SK-N-SH (cell line): ENCODE measurements around the gene ZAP70. TPM values are rescaled to one million over a fixed set of nuclear protein-coding genes. Genes with fewer than 3 reads are reported as not detected.

ENCODE experiments used
- CTCF ChIA-PET: fragments of 300-600, 350-600 bp; formaldehyde crosslinking; extraction: SDS; loops from one replicate; lab custom pipeline; 2021; lab: Yijun Ruan, JAX
- POLR2A ChIA-PET: fragments of 350-600 bp; sonication (Branson Sonifier 250); formaldehyde crosslinking; extraction: SDS; loops from one replicate; lab custom pipeline; 2020; ENCODE audit warnings: antibody characterized with exemption, inconsistent platforms; lab: Yijun Ruan, JAX
- DNase-seq: peaks from one replicate; pipeline ENCODE4 v3.0.0; 2012
- H2AFZ ChIP-seq: fragments of 200-600 bp; sonication (generic); 2 replicates; pipeline ENCODE4 v1.8.1; 2016; ENCODE audit warnings: antibody characterized with exemption, mild to moderate bottlenecking, low read depth
- H3F3A ChIP-seq: fragments of 200-600 bp; sonication (generic); replicated peaks from 2 replicates; pipeline ENCODE3; 2016; ENCODE audit warnings: antibody characterized with exemption, mild to moderate bottlenecking; ENCODE audit not compliant: insufficient read depth
- H3K27ac ChIP-seq, 2 experiments: fragments of 200-500 bp in 1 of 2; fragments of 200-600 bp in 1 of 2; sonication (Bioruptor generic) in 1 of 2; sonication (generic), shearing (Covaris generic) in 1 of 2; 2 replicates each; pipeline versions ENCODE4 v1.5.1 to v1.6.1; 2014 to 2016; ENCODE audit warnings: low read depth in 2 of 2, inconsistent platforms in 1 of 2, low read length in 1 of 2, mild to moderate bottlenecking in 1 of 2, mixed read lengths in 1 of 2
- H3K27me3 ChIP-seq: fragments of 200-600 bp; sonication (generic), shearing (Covaris generic); 2 replicates; pipeline ENCODE4 v1.6.1; 2016; ENCODE audit warnings: mixed run types; ENCODE audit not compliant: insufficient read depth
- H3K36me3 ChIP-seq, 2 experiments: fragments of 200-500 bp in 1 of 2; fragments of 200-600 bp in 1 of 2; sonication (Bioruptor generic) in 1 of 2; sonication (generic) in 1 of 2; replicated peaks in 1 of 2; 2 replicates each; pipeline versions ENCODE3 to v1.5.1; 2014 to 2016; ENCODE audit warnings: low read length in 1 of 2, mild to moderate bottlenecking in 1 of 2; ENCODE audit not compliant: insufficient read depth in 2 of 2, control insufficient read depth in 1 of 2
- H3K4me1 ChIP-seq, 2 experiments: fragments of 200-500 bp in 1 of 2; fragments of 200-600 bp in 1 of 2; sonication (Bioruptor generic) in 1 of 2; sonication (generic), shearing (Covaris generic) in 1 of 2; 2 replicates each; pipeline versions ENCODE4 v1.5.1 to v1.6.1; 2014 to 2016; ENCODE audit warnings: low read depth in 1 of 2, low read length in 1 of 2, mixed run types in 1 of 2; ENCODE audit not compliant: insufficient read depth in 2 of 2, control insufficient read depth in 1 of 2
- H3K4me2 ChIP-seq: fragments of 200-600 bp; sonication (generic), shearing (Covaris generic); 2 replicates; pipeline ENCODE4 v1.6.1; 2017; ENCODE audit warnings: mixed run types
- H3K4me3 ChIP-seq, 2 experiments: fragments of 200-500 bp in 1 of 2; fragments of 200-600 bp in 1 of 2; sonication (Bioruptor generic) in 1 of 2; sonication (generic), shearing (Covaris generic) in 1 of 2; 2 replicates each; pipeline versions ENCODE4 v1.5.1 to v1.8.1; 2014 to 2016; ENCODE audit warnings: low read depth in 2 of 2, inconsistent platforms in 1 of 2, low read length in 1 of 2, mild to moderate bottlenecking in 1 of 2, mixed read lengths in 1 of 2, moderate library complexity in 1 of 2
- H3K79me2 ChIP-seq: fragments of 200-600 bp; sonication (generic); 2 replicates; pipeline ENCODE4 v1.8.1; 2017; ENCODE audit warnings: mild to moderate bottlenecking; ENCODE audit not compliant: insufficient read depth
- H3K9ac ChIP-seq: fragments of 200-600 bp; sonication (generic); 2 replicates; pipeline ENCODE4 v1.6.1; 2017; ENCODE audit warnings: mixed run types
- H3K9me2 ChIP-seq: fragments of 200-600 bp; sonication (generic); 2 replicates; pipeline ENCODE4 v1.6.1; 2017; ENCODE audit warnings: mixed run types
- H3K9me3 ChIP-seq: fragments of 200-600 bp; sonication (generic); 2 replicates; pipeline ENCODE4 v1.6.1; 2017; ENCODE audit warnings: mixed run types, mild to moderate bottlenecking, moderate library complexity
- H4K20me1 ChIP-seq: fragments of 200-600 bp; sonication (generic); 2 replicates; pipeline ENCODE4 v1.6.1; 2017; ENCODE audit warnings: mild to moderate bottlenecking, mixed run types; ENCODE audit not compliant: insufficient read depth
- CHD2 ChIP-seq: fragments of 150-350 bp; IDR thresholded peaks from 2 replicates; pipeline ENCODE4 v1.6.1; 2018; ENCODE audit warnings: low read length; ENCODE audit not compliant: partially characterized antibody
- EZH2phosphoT487 ChIP-seq: fragments of 200-600 bp; sonication (generic); IDR thresholded peaks from 2 replicates; pipeline ENCODE4 v1.6.1; 2017; ENCODE audit warnings: low read depth, mixed run types, mild to moderate bottlenecking, antibody characterized with exemption, moderate library complexity, borderline replicate concordance
- JUND ChIP-seq: IDR thresholded peaks from 2 replicates; pipeline ENCODE4 v1.4.0; 2012
- MXI1 ChIP-seq: IDR thresholded peaks from 2 replicates; pipeline ENCODE4 v1.6.1; 2012; ENCODE audit warnings: mild to moderate bottlenecking, low read depth, low read length, improper control_type of control experiment
- NRF1 ChIP-seq: IDR thresholded peaks from 2 replicates; pipeline ENCODE4 v1.6.1; 2012; ENCODE audit warnings: low read depth, mild to moderate bottlenecking, low read length
- POLR2AphosphoS5 ChIP-seq: IDR thresholded peaks from 2 replicates; pipeline ENCODE4 v1.6.1; 2012; ENCODE audit warnings: low read depth, low read length
- RAD21 ChIP-seq: IDR thresholded peaks from 2 replicates; pipeline ENCODE4 v1.6.1; 2012; ENCODE audit warnings: mild to moderate bottlenecking, low read length
- RFX5 ChIP-seq: IDR thresholded peaks from 2 replicates; pipeline ENCODE4 v1.6.1; 2012; ENCODE audit warnings: mild to moderate bottlenecking, improper control_type of control experiment, low read length
- RXRA ChIP-seq: IDR thresholded peaks from 2 replicates; pipeline ENCODE4 v1.4.0; 2012; ENCODE audit warnings: low read depth, mild to moderate bottlenecking, borderline replicate concordance
- SIN3A ChIP-seq: IDR thresholded peaks from 2 replicates; pipeline ENCODE4 v1.6.1; 2012; ENCODE audit warnings: low read depth, mild to moderate bottlenecking, low read length, moderate library complexity, borderline replicate concordance
- SMC3 ChIP-seq: IDR thresholded peaks from 2 replicates; pipeline ENCODE4 v1.6.1; 2012; ENCODE audit warnings: low read depth, low read length, improper control_type of control experiment
- TAF1 ChIP-seq: IDR thresholded peaks from 2 replicates; pipeline ENCODE4 v1.6.1; 2012; ENCODE audit warnings: low read depth, mild to moderate bottlenecking, low read length, moderate library complexity, borderline replicate concordance
- TCF12 ChIP-seq: IDR thresholded peaks from 2 replicates; pipeline ENCODE4 v1.4.0; 2012
- YY1 ChIP-seq: IDR thresholded peaks from 2 replicates; pipeline ENCODE4 v1.4.0; 2012; ENCODE audit warnings: low read depth, mild to moderate bottlenecking
- WGBS: methylation state at CpG from one replicate; pipeline ENCODE4 v1.1.6; 2017; ENCODE audit warnings: low lambda C conversion rate; 5-methylcytosine and 5-hydroxymethylcytosine counted together
- polyA plus RNA-seq, 3 experiments: library from polyadenylated mRNA; depleted of rRNA; stranded (reverse); fragments of >200 nt; gene quantifications; 2 replicates each; pipeline ENCODE4 v1.2.3, GENCODE V29; 2012
- TF ChIP-seq, protein P1 (sequence below): IDR thresholded peaks from 2 replicates; pipeline ENCODE4 v1.4.0; 2012; ENCODE audit warnings: low read depth
- TF ChIP-seq, protein P2 (sequence below): fragments of 200-600 bp; sonication (generic); IDR thresholded peaks from 2 replicates; pipeline ENCODE4 v1.6.1; 2017; ENCODE audit warnings: antibody characterized with exemption, mild to moderate bottlenecking, moderate library complexity
- TF ChIP-seq, protein P3 (sequence below): IDR thresholded peaks from 2 replicates; pipeline ENCODE4 v1.6.1; 2012; ENCODE audit warnings: mild to moderate bottlenecking, low read depth, low read length, moderate library complexity
- TF ChIP-seq, protein P4 (sequence below): IDR thresholded peaks from 2 replicates; pipeline ENCODE4; 2012

ZAP70 gene
- polyA plus RNA-seq, 1 of the 3 experiments (the other 2 are of a cell fraction): 0.05 TPM

DNA sequence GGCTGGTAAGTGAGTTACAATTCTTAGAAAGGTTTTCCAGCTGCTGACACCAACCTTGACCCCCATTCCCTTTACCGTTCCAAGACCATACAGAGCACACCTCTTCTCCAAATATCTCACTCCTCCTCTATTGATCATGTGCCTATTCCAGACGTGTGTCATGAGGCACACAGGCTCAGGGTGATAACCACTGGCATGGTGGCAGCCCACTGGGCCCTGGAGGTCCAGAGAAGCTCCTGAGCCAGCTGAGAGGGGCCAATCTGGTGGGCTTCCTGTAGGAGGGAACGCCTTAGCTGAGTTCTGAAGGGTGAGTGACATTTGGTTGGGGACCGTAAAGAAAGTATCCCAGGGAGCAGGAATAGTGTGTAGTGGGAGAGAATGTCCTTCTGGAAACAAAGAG is 28.3 kb downstream of the ZAP70 start:
- H3K79me2 ChIP-seq: no peaks in the 10 kb centered on the region
- H3K36me3 ChIP-seq: no peaks in the 10 kb centered on the region
- no peaks in the 10 kb centered on the region for H4K20me1 ChIP-seq
- no peaks in the 10 kb centered on the region for H3K9me3 ChIP-seq
- H3K4me1 ChIP-seq: no peaks in the 10 kb centered on the region; a peak in 1 of 4 replicates
- ChIA-PET CTCF (interaction anchor here (1.1 to 3.5 kb wide), 10 partner anchors 11 to 650 kb away, joined by 3 to 37 read pairs (median 12); no protein-coding TSS in a partner anchor), POLR2A (no interaction called here)
- 86% methylated on average over 4 of the region's 4 CpGs for WGBS
- no peak overlapping the region for H3K9ac ChIP-seq
- no peak overlapping the region for H3K4me2 ChIP-seq
- H3F3A ChIP-seq: no peaks in the 10 kb centered on the region
- no peak overlapping the region for H3K27ac ChIP-seq
- no peak for DNase-seq
- H3K4me3 ChIP-seq: no peak overlapping the region
- TF ChIP-seq SIN3A (no peak), RAD21 (no peak), YY1 (no peak), RFX5 (no peak), TCF12 (no peak), EZH2phosphoT487 (no peak), SMC3 (no peak), RXRA (no peak), CHD2 (no peak), TAF1 (no peak), POLR2AphosphoS5 (no peak)
- TF ChIP-seq, protein P1, sequence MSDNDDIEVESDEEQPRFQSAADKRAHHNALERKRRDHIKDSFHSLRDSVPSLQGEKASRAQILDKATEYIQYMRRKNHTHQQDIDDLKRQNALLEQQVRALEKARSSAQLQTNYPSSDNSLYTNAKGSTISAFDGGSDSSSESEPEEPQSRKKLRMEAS: no peak
- TF ChIP-seq, protein P2, sequence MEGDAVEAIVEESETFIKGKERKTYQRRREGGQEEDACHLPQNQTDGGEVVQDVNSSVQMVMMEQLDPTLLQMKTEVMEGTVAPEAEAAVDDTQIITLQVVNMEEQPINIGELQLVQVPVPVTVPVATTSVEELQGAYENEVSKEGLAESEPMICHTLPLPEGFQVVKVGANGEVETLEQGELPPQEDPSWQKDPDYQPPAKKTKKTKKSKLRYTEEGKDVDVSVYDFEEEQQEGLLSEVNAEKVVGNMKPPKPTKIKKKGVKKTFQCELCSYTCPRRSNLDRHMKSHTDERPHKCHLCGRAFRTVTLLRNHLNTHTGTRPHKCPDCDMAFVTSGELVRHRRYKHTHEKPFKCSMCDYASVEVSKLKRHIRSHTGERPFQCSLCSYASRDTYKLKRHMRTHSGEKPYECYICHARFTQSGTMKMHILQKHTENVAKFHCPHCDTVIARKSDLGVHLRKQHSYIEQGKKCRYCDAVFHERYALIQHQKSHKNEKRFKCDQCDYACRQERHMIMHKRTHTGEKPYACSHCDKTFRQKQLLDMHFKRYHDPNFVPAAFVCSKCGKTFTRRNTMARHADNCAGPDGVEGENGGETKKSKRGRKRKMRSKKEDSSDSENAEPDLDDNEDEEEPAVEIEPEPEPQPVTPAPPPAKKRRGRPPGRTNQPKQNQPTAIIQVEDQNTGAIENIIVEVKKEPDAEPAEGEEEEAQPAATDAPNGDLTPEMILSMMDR: no peak
- H3K9me2 ChIP-seq: no peaks in the 10 kb centered on the region
- H3K27me3 ChIP-seq: no peaks in the 10 kb centered on the region
- no peak overlapping the region for H2AFZ ChIP-seq

DNA sequence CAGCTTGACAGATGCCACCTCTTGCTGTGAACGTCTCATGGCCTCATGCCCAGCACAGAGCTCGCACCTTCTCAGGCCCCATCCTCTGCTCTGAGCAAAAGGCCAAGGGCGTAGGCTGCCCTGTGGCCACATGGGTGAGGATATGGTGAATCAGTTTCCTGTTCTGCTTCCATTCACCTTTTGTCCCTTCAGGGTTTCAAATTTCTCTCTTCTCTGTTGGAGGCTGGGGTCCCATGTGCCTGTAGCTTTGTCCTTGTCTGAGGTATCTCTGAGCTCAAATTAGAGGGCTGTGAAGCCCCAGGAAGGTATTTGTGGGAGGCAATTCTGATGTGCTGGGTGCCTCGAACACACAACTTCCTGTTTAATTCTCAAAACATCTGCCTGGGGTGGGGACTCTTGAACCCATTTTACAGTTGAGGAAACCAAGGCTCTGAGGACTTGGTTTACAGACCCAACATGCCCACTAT is 29.0 kb downstream of the ZAP70 start:
- Histone ChIP-seq H3K9me3 (no peaks in the 10 kb centered on the region), H3K4me2 (no peak overlapping the region), H3K79me2 (no peaks in the 10 kb centered on the region), H3K36me3 (no peaks in the 10 kb centered on the region), H4K20me1 (no peaks in the 10 kb centered on the region)
- TF ChIP-seq SMC3 (no peak), MXI1 (no peak), JUND (no peak), NRF1 (no peak)
- TF ChIP-seq, protein P3, sequence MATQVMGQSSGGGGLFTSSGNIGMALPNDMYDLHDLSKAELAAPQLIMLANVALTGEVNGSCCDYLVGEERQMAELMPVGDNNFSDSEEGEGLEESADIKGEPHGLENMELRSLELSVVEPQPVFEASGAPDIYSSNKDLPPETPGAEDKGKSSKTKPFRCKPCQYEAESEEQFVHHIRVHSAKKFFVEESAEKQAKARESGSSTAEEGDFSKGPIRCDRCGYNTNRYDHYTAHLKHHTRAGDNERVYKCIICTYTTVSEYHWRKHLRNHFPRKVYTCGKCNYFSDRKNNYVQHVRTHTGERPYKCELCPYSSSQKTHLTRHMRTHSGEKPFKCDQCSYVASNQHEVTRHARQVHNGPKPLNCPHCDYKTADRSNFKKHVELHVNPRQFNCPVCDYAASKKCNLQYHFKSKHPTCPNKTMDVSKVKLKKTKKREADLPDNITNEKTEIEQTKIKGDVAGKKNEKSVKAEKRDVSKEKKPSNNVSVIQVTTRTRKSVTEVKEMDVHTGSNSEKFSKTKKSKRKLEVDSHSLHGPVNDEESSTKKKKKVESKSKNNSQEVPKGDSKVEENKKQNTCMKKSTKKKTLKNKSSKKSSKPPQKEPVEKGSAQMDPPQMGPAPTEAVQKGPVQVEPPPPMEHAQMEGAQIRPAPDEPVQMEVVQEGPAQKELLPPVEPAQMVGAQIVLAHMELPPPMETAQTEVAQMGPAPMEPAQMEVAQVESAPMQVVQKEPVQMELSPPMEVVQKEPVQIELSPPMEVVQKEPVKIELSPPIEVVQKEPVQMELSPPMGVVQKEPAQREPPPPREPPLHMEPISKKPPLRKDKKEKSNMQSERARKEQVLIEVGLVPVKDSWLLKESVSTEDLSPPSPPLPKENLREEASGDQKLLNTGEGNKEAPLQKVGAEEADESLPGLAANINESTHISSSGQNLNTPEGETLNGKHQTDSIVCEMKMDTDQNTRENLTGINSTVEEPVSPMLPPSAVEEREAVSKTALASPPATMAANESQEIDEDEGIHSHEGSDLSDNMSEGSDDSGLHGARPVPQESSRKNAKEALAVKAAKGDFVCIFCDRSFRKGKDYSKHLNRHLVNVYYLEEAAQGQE: no peak
- TF ChIP-seq, protein P4, sequence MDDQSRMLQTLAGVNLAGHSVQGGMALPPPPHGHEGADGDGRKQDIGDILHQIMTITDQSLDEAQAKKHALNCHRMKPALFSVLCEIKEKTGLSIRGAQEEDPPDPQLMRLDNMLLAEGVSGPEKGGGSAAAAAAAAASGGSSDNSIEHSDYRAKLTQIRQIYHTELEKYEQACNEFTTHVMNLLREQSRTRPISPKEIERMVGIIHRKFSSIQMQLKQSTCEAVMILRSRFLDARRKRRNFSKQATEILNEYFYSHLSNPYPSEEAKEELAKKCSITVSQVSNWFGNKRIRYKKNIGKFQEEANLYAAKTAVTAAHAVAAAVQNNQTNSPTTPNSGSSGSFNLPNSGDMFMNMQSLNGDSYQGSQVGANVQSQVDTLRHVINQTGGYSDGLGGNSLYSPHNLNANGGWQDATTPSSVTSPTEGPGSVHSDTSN: no peak
- TF ChIP-seq, protein P2: no peak
- TF ChIP-seq, all 33 proteins: peak for 0
- H2AFZ ChIP-seq: no peak overlapping the region
- no peaks in the 10 kb centered on the region for H3K9me2 ChIP-seq
- no peak overlapping the region for H3K27ac ChIP-seq
- POLR2A ChIA-PET: no interaction called here
- H3K4me1 ChIP-seq: peaks cover 0 to 2% of the 10 kb centered on the region in 2 experiments; a peak in 1 of 4 replicates
- DNase-seq: no peak
- no peak overlapping the region for H3K9ac ChIP-seq
- H3K27me3 ChIP-seq: no peaks in the 10 kb centered on the region
- CTCF ChIA-PET: interaction anchor here (1.1 to 3.5 kb wide), 4 partner anchors 11 to 152 kb away, joined by 4 to 37 read pairs (median 13); no protein-coding TSS in a partner anchor
- H3K4me3 ChIP-seq: no peak overlapping the region
- no peaks in the 10 kb centered on the region for H3F3A ChIP-seq
- 83% methylated on average over 4 of the region's 4 CpGs for WGBS
